ENCODE measurements around the gene ITGA1.
"Not testable (repeated sequence)": the region's sequence is repeated elsewhere in the genome, so short reads cannot be mapped to it uniquely, and the experiment has no call there.

ITGA1 gene

GRCh38 chr5:52837591-52838001 lies 49.9 kb downstream of the ITGA1 start:
- DNase-seq: no peak

- DNase-seq: no peak
Measured at GRCh38 chr5:52838326-52839015, 50.8 kb downstream of the ITGA1 start.

- DNase-seq: no peak
Measured at GRCh38 chr5:52839285-52839684, 51.6 kb downstream of the ITGA1 start.

GRCh38 chr5:52840277-52841050 lies 52.7 kb downstream of the ITGA1 start:
- DNase-seq: no peak

- no peak for DNase-seq
Measured at GRCh38 chr5:52841114-52841513, 53.4 kb downstream of the ITGA1 start.

- no peak for DNase-seq
Measured at GRCh38 chr5:52842111-52842510, 54.4 kb downstream of the ITGA1 start.

GRCh38 chr5:52844885-52845284 lies 57.2 kb downstream of the ITGA1 start:
- no peak for DNase-seq

GRCh38 chr5:52846182-52846842 lies 58.6 kb downstream of the ITGA1 start:
- DNase-seq: no peak

GRCh38 chr5:52848688-52849087 lies 61.0 kb downstream of the ITGA1 start:
- DNase-seq: not testable (repeated sequence)

- DNase-seq: no peak
Measured at GRCh38 chr5:52849544-52849943, 61.8 kb downstream of the ITGA1 start.

GRCh38 chr5:52853650-52854049 lies 65.9 kb downstream of the ITGA1 start:
- DNase-seq: no peak

- no peak for DNase-seq
Measured at GRCh38 chr5:52854301-52854700, 66.6 kb downstream of the ITGA1 start.

GRCh38 chr5:52854949-52855348 lies 67.2 kb downstream of the ITGA1 start:
- DNase-seq: no peak

- DNase-seq: no peak
Measured at GRCh38 chr5:52856564-52856963, 68.8 kb downstream of the ITGA1 start.

- no peak for DNase-seq
Measured at GRCh38 chr5:52859628-52860027, 71.9 kb downstream of the ITGA1 start.

- no peak for DNase-seq
Measured at GRCh38 chr5:52861368-52861767, 73.7 kb downstream of the ITGA1 start.

GRCh38 chr5:52863715-52864290 lies 76.1 kb downstream of the ITGA1 start:
- DNase-seq: no peak

- DNase-seq: no peak
Measured at GRCh38 chr5:52864371-52864770, 76.7 kb downstream of the ITGA1 start.

- no peak for DNase-seq
Measured at GRCh38 chr5:52864884-52865283, 77.2 kb downstream of the ITGA1 start.

- not testable (repeated sequence) for DNase-seq
Measured at GRCh38 chr5:52865991-52866390, 78.3 kb downstream of the ITGA1 start.

GRCh38 chr5:52867809-52868208 lies 80.1 kb downstream of the ITGA1 start:
- no peak for DNase-seq

GRCh38 chr5:52868417-52868816 lies 80.7 kb downstream of the ITGA1 start:
- no peak for DNase-seq

GRCh38 chr5:52869391-52869790 lies 81.7 kb downstream of the ITGA1 start:
- no peak for DNase-seq

- no peak for DNase-seq
Measured at GRCh38 chr5:52870448-52870847, 82.7 kb downstream of the ITGA1 start.

Measured in activated CD4-positive, alpha-beta T cell treated with anti-CD3 and anti-CD28 coated beads for 1 hour (primary cell).